ENCODE data around the gene ZFAND3. TPM values are rescaled to one million over a fixed set of nuclear protein-coding genes. Genes with fewer than 3 reads are reported as not detected.
"Not testable (repeated sequence)": the region's sequence is repeated elsewhere in the genome, so short reads cannot be mapped to it uniquely, and the experiment has no call there.

Gene ZFAND3
- total and polyA plus RNA-seq, 2 donors, result 25.4 to 68.9 TPM

- Histone ChIP-seq H3K4me3 (ENCODE audit: low read depth, low read length) (no peak overlapping the region), H3K27ac (ENCODE audit: low read depth) (no peak overlapping the region), H3K4me1 (ENCODE audit: insufficient read depth) (no peaks in the 10 kb centered on the region), H3K36me3 (ENCODE audit: insufficient read depth) (no peaks in the 10 kb centered on the region)
- WGBS, result 87% methylated on average over 2 of the region's 2 CpGs
- no peak for DNase-seq (ENCODE audit: extremely low spot score)
Measured at GRCh38 chr6:37941871-37942270, 122.3 kb downstream of the ZFAND3 start.

- no peaks in the 10 kb centered on the region for H3K36me3 ChIP-seq (ENCODE audit: insufficient read depth)
- WGBS, result 69% methylated on average over 3 of the region's 3 CpGs
- H3K4me1 ChIP-seq (ENCODE audit: insufficient read depth), result no peaks in the 10 kb centered on the region
- no peak for DNase-seq (ENCODE audit: extremely low spot score)
- H3K27ac ChIP-seq (ENCODE audit: low read depth), result no peak overlapping the region
- H3K4me3 ChIP-seq (ENCODE audit: low read depth, low read length), result no peak overlapping the region
Measured at GRCh38 chr6:37942606-37943376, 123.3 kb downstream of the ZFAND3 start.

- 93% methylated on average over 1 of the region's 1 CpG for WGBS
- DNase-seq (ENCODE audit: extremely low spot score), result no peak
- Histone ChIP-seq H3K4me1 (ENCODE audit: insufficient read depth) (no peaks in the 10 kb centered on the region), H3K27ac (ENCODE audit: low read depth) (no peak overlapping the region), H3K4me3 (ENCODE audit: low read depth, low read length) (no peak overlapping the region), H3K36me3 (ENCODE audit: insufficient read depth) (no peaks in the 10 kb centered on the region)
Measured at GRCh38 chr6:37943436-37944058, 124.0 kb downstream of the ZFAND3 start.

GRCh38 chr6:37946057-37946456 lies 126.5 kb downstream of the ZFAND3 start:
- Histone ChIP-seq H3K36me3 (ENCODE audit: insufficient read depth) (no peaks in the 10 kb centered on the region), H3K4me3 (ENCODE audit: low read depth, low read length) (no peak overlapping the region), H3K27ac (ENCODE audit: low read depth) (no peak overlapping the region), H3K4me1 (ENCODE audit: insufficient read depth) (no peaks in the 10 kb centered on the region)
- 96% methylated on average over 2 of the region's 2 CpGs for WGBS
- no peak for DNase-seq (ENCODE audit: extremely low spot score)

- Histone ChIP-seq H3K4me1 (ENCODE audit: insufficient read depth) (no peaks in the 10 kb centered on the region), H3K36me3 (ENCODE audit: insufficient read depth) (no peaks in the 10 kb centered on the region), H3K27ac (ENCODE audit: low read depth) (no peak overlapping the region), H3K4me3 (ENCODE audit: low read depth, low read length) (no peak overlapping the region)
- DNase-seq (ENCODE audit: extremely low spot score), result no peak
Measured at GRCh38 chr6:37947468-37947867, 127.9 kb downstream of the ZFAND3 start.

- not testable (repeated sequence) for H3K4me3 ChIP-seq (ENCODE audit: low read depth, low read length); DNase-seq (ENCODE audit: extremely low spot score); H3K4me1 ChIP-seq (ENCODE audit: insufficient read depth); H3K36me3 ChIP-seq (ENCODE audit: insufficient read depth); H3K27ac ChIP-seq (ENCODE audit: low read depth)
- over 99% methylated on average over 2 of the region's 2 CpGs for WGBS
Measured at GRCh38 chr6:37948584-37948983, 129.1 kb downstream of the ZFAND3 start.

- H3K27ac ChIP-seq (ENCODE audit: low read depth), result no peak overlapping the region
- no peak for DNase-seq (ENCODE audit: extremely low spot score)
- 83% methylated on average over 2 of the region's 2 CpGs for WGBS
- H3K4me1 ChIP-seq (ENCODE audit: insufficient read depth), result no peaks in the 10 kb centered on the region
- no peak overlapping the region for H3K4me3 ChIP-seq (ENCODE audit: low read depth, low read length)
- H3K36me3 ChIP-seq (ENCODE audit: insufficient read depth), result no peaks in the 10 kb centered on the region
Measured at GRCh38 chr6:37952027-37952426, 132.5 kb downstream of the ZFAND3 start.

- Histone ChIP-seq H3K36me3 (ENCODE audit: insufficient read depth) (no peaks in the 10 kb centered on the region), H3K4me3 (ENCODE audit: low read depth, low read length) (no peak overlapping the region), H3K27ac (ENCODE audit: low read depth) (no peak overlapping the region), H3K4me1 (ENCODE audit: insufficient read depth) (no peaks in the 10 kb centered on the region)
- no peak for DNase-seq (ENCODE audit: extremely low spot score)
Measured at GRCh38 chr6:37954791-37955190, 135.3 kb downstream of the ZFAND3 start.

- 67% methylated on average over 5 of the region's 5 CpGs for WGBS
Measured at GRCh38 chr6:37956711-37957275, 137.3 kb downstream of the ZFAND3 start.

GRCh38 chr6:37959061-37959460 lies 139.5 kb downstream of the ZFAND3 start:
- Histone ChIP-seq H3K27ac (ENCODE audit: low read depth) (no peak overlapping the region), H3K36me3 (ENCODE audit: insufficient read depth) (no peaks in the 10 kb centered on the region), H3K4me1 (ENCODE audit: insufficient read depth) (no peaks in the 10 kb centered on the region), H3K4me3 (ENCODE audit: low read depth, low read length) (no peak overlapping the region)
- no peak for DNase-seq (ENCODE audit: extremely low spot score)
- WGBS, result 78% methylated on average over 3 of the region's 3 CpGs

More at GRCh38 chr6:37956711-37957275, 137.3 kb downstream of the ZFAND3 start:
- no peak for DNase-seq (ENCODE audit: extremely low spot score)
- Histone ChIP-seq H3K4me1 (ENCODE audit: insufficient read depth) (no peaks in the 10 kb centered on the region), H3K36me3 (ENCODE audit: insufficient read depth) (no peaks in the 10 kb centered on the region), H3K27ac (ENCODE audit: low read depth) (no peak overlapping the region), H3K4me3 (ENCODE audit: low read depth, low read length) (no peak overlapping the region)

- Histone ChIP-seq H3K4me3 (ENCODE audit: low read depth, low read length) (no peak overlapping the region), H3K27ac (ENCODE audit: low read depth) (no peak overlapping the region), H3K4me1 (ENCODE audit: insufficient read depth) (no peaks in the 10 kb centered on the region), H3K36me3 (ENCODE audit: insufficient read depth) (no peaks in the 10 kb centered on the region)
- 97% methylated on average over 4 of the region's 4 CpGs for WGBS
- DNase-seq (ENCODE audit: extremely low spot score), result no peak
Measured at GRCh38 chr6:37960139-37960935, 140.8 kb downstream of the ZFAND3 start.

GRCh38 chr6:37962481-37963080 lies 143.1 kb downstream of the ZFAND3 start:
- not testable (repeated sequence) for H3K27ac ChIP-seq (ENCODE audit: low read depth)
- 97% methylated on average over 17 of the region's 17 CpGs for WGBS

GRCh38 chr6:37965964-37966676 lies 146.6 kb downstream of the ZFAND3 start:
- H3K36me3 ChIP-seq (ENCODE audit: insufficient read depth), result no peaks in the 10 kb centered on the region
- DNase-seq (ENCODE audit: extremely low spot score), result no peak
- H3K4me3 ChIP-seq (ENCODE audit: low read depth, low read length), result no peak overlapping the region
- peaks cover 3% of the 10 kb centered on the region for H3K4me1 ChIP-seq (ENCODE audit: insufficient read depth)
- H3K27ac ChIP-seq (ENCODE audit: low read depth), result no peak overlapping the region
- WGBS, result 92% methylated on average over 3 of the region's 3 CpGs

More at GRCh38 chr6:37962481-37963080, 143.1 kb downstream of the ZFAND3 start:
- not testable (repeated sequence) for H3K4me1 ChIP-seq (ENCODE audit: insufficient read depth); H3K36me3 ChIP-seq (ENCODE audit: insufficient read depth); H3K4me3 ChIP-seq (ENCODE audit: low read depth, low read length); DNase-seq (ENCODE audit: extremely low spot score)
